HAP-1 (cell line): ENCODE results near the gene JCAD.

Experiments
- DNase-seq, 2 experiments: peaks; one replicate each; pipeline ENCODE4 v3.0.0-alpha.2; 2016 to 2020; ENCODE audit warnings: low spot score in 2 of 2
- H3K27me3 ChIP-seq: fragments of 250-450 bp; sonication (Bioruptor Pico); 2 replicates; pipeline ENCODE4 v1.5.1; 2020; ENCODE audit warnings: low read depth, mild to moderate bottlenecking, moderate library complexity
- H3K36me3 ChIP-seq: fragments of 250-450 bp; sonication (Bioruptor Pico); replicated peaks from 2 replicates; pipeline ENCODE4 v1.5.1; 2020; ENCODE audit warnings: mild to moderate bottlenecking
- H3K4me1 ChIP-seq: fragments of 250-450 bp; sonication (Bioruptor Pico); 2 replicates; pipeline ENCODE4 v1.5.1; 2020; ENCODE audit warnings: mild to moderate bottlenecking
- H3K4me3 ChIP-seq: fragments of 250-450 bp; sonication (Bioruptor Pico); 2 replicates; pipeline ENCODE4 v1.5.1; 2020; ENCODE audit warnings: mild to moderate bottlenecking, moderate library complexity
- H3K9me3 ChIP-seq: fragments of 250-450 bp; sonication (Bioruptor Pico); 2 replicates; pipeline ENCODE4 v1.5.1; 2020; ENCODE audit warnings: mild to moderate bottlenecking, moderate library complexity
- in situ Hi-C: fragments of 300-500 bp; cut with MboI; formaldehyde crosslinking; loops from 3 replicates; pipeline ENCODE4 v1.14.3; 2020; ENCODE audit warnings: low sequenced_read_pairs, inconsistent platforms, mixed read lengths

The JCAD gene

GRCh38 chr10:30063099-30063498 lies 3.7 kb upstream of the JCAD start:
- Histone ChIP-seq H3K4me3 (no peak overlapping the region), H3K9me3 (no peaks in the 10 kb centered on the region), H3K36me3 (no peaks in the 10 kb centered on the region), H3K4me1 (peaks cover 3% of the 10 kb centered on the region; the same call in 1 of the 2 replicates), H3K27me3 (no peaks in the 10 kb centered on the region)
- no peak for DNase-seq
- in situ Hi-C loops, result no loop called here

- in situ Hi-C loops, result no loop called here
- H3K36me3 ChIP-seq, result no peaks in the 10 kb centered on the region
- peaks cover 3% of the 10 kb centered on the region; the same call in 1 of the 2 replicates for H3K4me1 ChIP-seq
- no peak for DNase-seq
- H3K9me3 ChIP-seq, result no peaks in the 10 kb centered on the region
- H3K4me3 ChIP-seq, result no peak overlapping the region
- no peaks in the 10 kb centered on the region for H3K27me3 ChIP-seq
These were observed 3.2 kb upstream of the JCAD start for GRCh38 chr10:30062582-30062981.

- in situ Hi-C loops, result no loop called here
- Histone ChIP-seq H3K4me1 (peaks cover 3% of the 10 kb centered on the region; the same call in 1 of the 2 replicates), H3K36me3 (no peaks in the 10 kb centered on the region), H3K4me3 (no peak overlapping the region), H3K27me3 (no peaks in the 10 kb centered on the region), H3K9me3 (no peaks in the 10 kb centered on the region)
- DNase-seq, result no peak
These were observed 2.7 kb upstream of the JCAD start for GRCh38 chr10:30062090-30062489.

DNA sequence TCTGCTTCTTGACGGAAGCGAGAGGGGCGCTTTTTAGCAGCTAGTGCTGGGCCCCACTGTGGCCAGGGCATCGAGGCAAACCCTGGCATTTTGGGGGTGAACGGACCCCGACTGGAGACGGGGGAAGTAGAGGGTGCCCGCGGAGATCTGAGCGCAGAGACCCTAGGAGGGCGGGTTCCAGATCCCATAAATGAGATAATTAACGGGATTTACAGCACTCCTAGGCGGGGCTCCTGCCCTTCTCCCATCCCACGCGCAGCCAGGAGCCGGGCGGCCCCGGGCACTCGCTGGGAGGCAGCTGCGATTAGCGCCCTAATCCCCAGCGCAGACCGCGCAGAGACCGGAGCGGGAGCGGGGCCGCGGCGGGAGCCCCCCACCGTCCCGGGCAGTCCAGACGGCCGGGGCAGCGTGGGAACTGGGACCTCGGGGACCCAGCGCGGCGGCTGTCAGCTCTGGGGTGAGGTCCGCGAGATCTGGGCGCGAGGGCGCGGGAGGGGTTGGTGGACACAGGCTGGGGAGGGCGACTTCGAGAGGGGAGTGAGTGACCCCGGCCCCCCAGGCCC lies 735 bp downstream of the JCAD start:
- Histone ChIP-seq H3K27me3 (no peaks in the 10 kb centered on the region), H3K36me3 (no peaks in the 10 kb centered on the region), H3K4me3 (peak overlapping the region; percentile 46), H3K4me1 (peaks cover 3% of the 10 kb centered on the region; the same call in 1 of the 2 replicates), H3K9me3 (no peaks in the 10 kb centered on the region)
- in situ Hi-C loops, result no loop called here
- peak in 1 of 2 experiments; percentile 52 for DNase-seq

GRCh38 chr10:30057894-30058556 lies 1.4 kb downstream of the JCAD start:
- peaks cover 3% of the 10 kb centered on the region; the same call in 1 of the 2 replicates for H3K4me1 ChIP-seq
- H3K4me3 ChIP-seq, result peak overlapping the region; percentile 46; the same call in 1 of the 2 replicates
- in situ Hi-C loops, result no loop called here
- no peaks in the 10 kb centered on the region for H3K9me3 ChIP-seq
- H3K27me3 ChIP-seq, result no peaks in the 10 kb centered on the region
- H3K36me3 ChIP-seq, result no peaks in the 10 kb centered on the region
- DNase-seq, result no peak

DNA sequence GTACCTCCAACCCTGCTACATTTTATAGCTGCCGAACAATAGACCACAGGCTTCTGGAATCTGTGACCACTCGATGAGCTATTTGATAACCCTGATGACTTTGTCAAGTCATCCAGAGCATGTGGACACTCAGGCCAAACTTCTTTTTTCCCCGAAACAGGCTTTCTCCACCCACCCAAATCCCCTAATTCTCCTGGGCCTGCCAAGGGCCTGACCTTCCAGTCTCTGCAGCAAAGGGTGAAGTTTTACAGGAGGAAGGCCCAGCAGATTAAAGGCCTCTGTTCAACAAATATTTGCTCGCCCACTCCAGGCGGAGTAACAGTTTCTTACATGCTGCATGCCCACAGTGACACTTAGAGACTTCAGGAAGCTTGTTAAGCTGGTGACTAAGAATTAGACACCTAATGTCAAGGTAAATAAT lies 2.0 kb downstream of the JCAD start:
- in situ Hi-C loops, result no loop called here
- H3K4me1 ChIP-seq, result peaks cover 3% of the 10 kb centered on the region; the same call in 1 of the 2 replicates

DNA sequence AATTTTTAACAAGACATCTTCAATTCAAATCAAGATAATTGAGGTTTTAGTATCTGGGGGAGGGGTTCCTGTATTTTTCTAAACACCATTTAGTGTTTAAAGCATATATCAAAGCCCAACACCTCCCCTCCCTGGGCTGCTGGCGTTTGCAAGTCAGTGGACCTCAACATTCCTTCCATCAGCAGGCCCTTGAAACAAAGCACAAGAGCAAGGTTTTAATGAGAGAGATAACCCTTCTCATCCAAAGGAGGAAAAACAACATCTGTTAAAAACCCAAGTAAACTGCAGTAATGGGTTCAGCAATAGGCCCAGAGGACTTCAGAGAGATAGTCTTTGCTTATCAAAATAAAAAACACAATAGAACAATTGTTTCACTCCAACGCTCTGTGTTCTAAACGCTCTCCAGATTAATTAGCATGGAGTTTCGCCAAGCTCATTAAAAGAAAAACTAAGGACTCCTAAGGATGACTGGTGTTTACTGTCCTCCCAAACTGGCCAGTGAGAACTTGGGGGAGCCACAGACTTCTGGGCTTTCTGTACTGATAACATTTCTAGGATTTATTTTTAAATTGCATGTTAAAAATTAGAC lies 2.5 kb downstream of the JCAD start:
- H3K9me3 ChIP-seq, result no peaks in the 10 kb centered on the region
- peaks cover 3% of the 10 kb centered on the region; the same call in 1 of the 2 replicates for H3K4me1 ChIP-seq
- no peaks in the 10 kb centered on the region for H3K36me3 ChIP-seq
- in situ Hi-C loops, result no loop called here
- no peaks in the 10 kb centered on the region for H3K27me3 ChIP-seq
- DNase-seq, result no peak
- no peak overlapping the region for H3K4me3 ChIP-seq

More for the DNA sequence above, 2.0 kb downstream of the JCAD start:
- no peak for DNase-seq
- no peaks in the 10 kb centered on the region for H3K36me3 ChIP-seq
- H3K27me3 ChIP-seq, result no peaks in the 10 kb centered on the region
- H3K4me3 ChIP-seq, result no peak overlapping the region
- H3K9me3 ChIP-seq, result no peaks in the 10 kb centered on the region

DNA sequence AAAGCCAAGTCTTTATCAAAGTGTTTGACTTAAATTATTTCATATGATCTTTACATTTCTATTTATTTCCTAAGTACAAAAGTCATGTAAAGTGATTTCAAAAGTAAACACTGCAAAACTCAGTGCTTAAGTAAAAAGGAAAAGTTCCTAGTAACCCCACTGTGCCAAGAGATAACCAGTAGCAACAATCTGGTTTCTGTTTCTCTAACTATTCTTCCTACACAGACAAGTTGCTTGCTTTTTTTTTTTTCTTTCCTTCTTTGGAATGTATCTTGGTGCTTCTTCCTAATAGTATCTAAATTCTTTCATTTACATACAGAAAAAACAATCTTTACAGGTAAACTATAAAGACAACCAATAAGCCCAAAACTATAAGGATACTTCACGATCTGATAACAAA lies 3.1 kb downstream of the JCAD start:
- H3K27me3 ChIP-seq, result no peaks in the 10 kb centered on the region
- H3K9me3 ChIP-seq, result no peaks in the 10 kb centered on the region
- peaks cover 3% of the 10 kb centered on the region; the same call in 1 of the 2 replicates for H3K4me1 ChIP-seq
- no peak overlapping the region for H3K4me3 ChIP-seq
- DNase-seq, result no peak
- in situ Hi-C loops, result no loop called here
- H3K36me3 ChIP-seq, result no peaks in the 10 kb centered on the region

DNA sequence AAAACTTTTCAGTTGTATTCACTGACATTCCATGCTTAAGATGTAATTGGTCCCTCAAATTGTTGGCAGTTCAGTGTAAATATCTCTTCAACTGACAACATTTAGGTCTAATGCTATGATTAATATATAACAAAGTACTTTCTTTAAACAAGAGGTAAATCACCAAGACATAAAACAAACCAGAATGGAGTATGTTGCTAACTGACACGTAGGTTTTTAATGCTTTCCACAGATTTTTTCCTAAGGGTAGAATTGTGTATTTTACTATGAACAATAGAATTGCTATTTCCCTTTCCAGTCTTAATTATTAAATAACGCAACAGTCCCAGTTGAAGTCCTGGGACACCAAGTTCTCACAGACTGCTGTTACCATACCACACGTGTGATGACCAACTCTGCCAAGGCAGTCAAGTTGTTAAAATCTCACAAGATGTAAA lies 4.1 kb downstream of the JCAD start:
- H3K36me3 ChIP-seq, result no peaks in the 10 kb centered on the region
- peaks cover 3% of the 10 kb centered on the region; the same call in 1 of the 2 replicates for H3K4me1 ChIP-seq
- H3K27me3 ChIP-seq, result no peaks in the 10 kb centered on the region
- in situ Hi-C loops, result no loop called here
- H3K4me3 ChIP-seq, result no peak overlapping the region
- DNase-seq, result no peak
- no peaks in the 10 kb centered on the region for H3K9me3 ChIP-seq

DNA sequence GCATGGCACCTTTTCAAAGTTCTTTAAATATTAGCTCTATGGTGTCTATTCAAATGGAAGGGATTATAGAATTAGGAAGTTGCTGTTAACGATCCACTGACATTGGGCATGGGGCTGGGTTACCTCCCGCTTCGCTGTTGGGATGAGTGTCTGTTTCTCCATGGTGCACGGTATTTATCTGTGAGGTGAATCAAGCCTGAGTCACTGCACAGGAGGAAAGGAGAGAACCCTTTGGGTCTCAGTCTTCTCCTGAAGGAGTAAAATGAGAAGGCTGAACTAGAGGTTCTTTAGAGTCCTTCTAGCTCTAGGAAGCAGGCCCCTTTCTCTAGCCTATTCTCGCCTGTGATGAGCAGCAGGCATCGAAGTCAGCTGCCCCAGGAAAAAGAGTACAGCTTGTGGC lies 7.3 kb downstream of the JCAD start:
- Histone ChIP-seq H3K4me3 (no peak overlapping the region), H3K36me3 (no peaks in the 10 kb centered on the region), H3K4me1 (no peaks in the 10 kb centered on the region), H3K27me3 (no peaks in the 10 kb centered on the region), H3K9me3 (no peaks in the 10 kb centered on the region)
- DNase-seq, result no peak
- in situ Hi-C loops, result no loop called here

- H3K4me3 ChIP-seq, result no peak overlapping the region
- in situ Hi-C loops, result no loop called here
- no peaks in the 10 kb centered on the region for H3K4me1 ChIP-seq
- H3K36me3 ChIP-seq, result no peaks in the 10 kb centered on the region
- no peaks in the 10 kb centered on the region for H3K9me3 ChIP-seq
- H3K27me3 ChIP-seq, result no peaks in the 10 kb centered on the region
- DNase-seq, result no peak
These were observed 8.2 kb downstream of the JCAD start for GRCh38 chr10:30051220-30051619.

DNA sequence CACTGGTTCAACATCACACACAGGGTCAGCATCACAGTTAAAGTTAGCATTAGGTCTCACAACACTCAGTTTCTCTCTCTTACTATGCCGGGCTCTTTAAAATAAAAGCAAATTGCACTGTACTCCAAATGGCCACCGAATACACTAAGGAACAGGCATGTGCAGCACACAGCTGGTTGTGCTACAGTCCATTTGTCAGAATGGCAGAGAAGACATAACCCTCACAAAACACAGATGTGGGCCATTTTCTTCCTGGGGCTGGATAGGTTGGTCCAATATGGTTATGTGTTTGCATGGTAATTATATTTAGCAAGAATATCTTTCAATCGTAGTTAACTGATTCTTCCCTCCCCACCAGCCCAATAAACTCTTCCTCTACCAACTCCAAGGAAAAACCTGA lies 9.0 kb downstream of the JCAD start:
- no peaks in the 10 kb centered on the region for H3K9me3 ChIP-seq
- no peak overlapping the region for H3K4me3 ChIP-seq
- no peak for DNase-seq
- no peaks in the 10 kb centered on the region for H3K27me3 ChIP-seq
- in situ Hi-C loops, result no loop called here
- H3K36me3 ChIP-seq, result no peaks in the 10 kb centered on the region
- H3K4me1 ChIP-seq, result no peaks in the 10 kb centered on the region

DNA sequence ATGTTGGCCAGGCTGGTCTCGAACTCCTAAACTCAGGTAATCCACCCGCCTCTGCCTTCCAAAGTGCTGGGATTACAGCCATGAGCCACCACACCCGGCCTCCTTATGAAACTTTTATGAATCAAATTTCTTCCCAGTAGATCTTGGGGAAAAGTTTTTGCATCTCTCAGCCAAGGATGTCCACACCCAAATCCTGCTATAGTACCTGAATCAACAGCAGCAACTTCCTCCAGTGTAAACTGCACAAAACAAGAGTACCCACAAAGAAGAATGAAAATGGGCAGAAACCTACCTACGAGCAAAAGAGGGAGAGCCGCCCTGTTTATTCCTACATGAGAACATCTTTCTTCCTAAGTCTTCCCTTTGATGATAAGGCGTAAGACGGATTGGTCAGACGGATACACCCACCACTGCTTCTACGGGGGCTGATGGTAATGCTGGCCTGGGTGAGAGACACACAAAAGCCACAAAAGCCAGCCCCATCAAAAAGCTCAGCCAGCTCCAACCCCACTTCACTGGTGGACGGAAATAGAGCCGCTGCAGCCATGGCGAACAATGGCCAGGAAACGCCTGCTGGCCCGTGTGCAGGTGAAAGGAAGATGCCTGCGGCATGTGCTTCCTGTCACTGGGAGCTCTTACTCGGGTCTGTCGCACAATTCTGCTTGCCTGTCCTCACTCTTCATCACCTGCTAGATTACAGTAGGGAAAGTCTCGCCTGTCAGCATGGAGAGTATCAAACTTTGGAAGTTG lies 10.4 kb downstream of the JCAD start:
- DNase-seq, result no peak
- Histone ChIP-seq H3K9me3 (no peaks in the 10 kb centered on the region), H3K4me3 (no peak overlapping the region), H3K36me3 (no peaks in the 10 kb centered on the region), H3K27me3 (no peaks in the 10 kb centered on the region), H3K4me1 (no peaks in the 10 kb centered on the region)
- in situ Hi-C loops, result no loop called here
